ENCODE results near the gene SPECC1L.
A peak's percentile ranks its signal among the peaks of the same experiment; 100 is the strongest.
"Not testable (repeated sequence)": the region's sequence is repeated elsewhere in the genome, so short reads cannot be mapped to it uniquely, and the experiment has no call there.

Gene SPECC1L, protein sequence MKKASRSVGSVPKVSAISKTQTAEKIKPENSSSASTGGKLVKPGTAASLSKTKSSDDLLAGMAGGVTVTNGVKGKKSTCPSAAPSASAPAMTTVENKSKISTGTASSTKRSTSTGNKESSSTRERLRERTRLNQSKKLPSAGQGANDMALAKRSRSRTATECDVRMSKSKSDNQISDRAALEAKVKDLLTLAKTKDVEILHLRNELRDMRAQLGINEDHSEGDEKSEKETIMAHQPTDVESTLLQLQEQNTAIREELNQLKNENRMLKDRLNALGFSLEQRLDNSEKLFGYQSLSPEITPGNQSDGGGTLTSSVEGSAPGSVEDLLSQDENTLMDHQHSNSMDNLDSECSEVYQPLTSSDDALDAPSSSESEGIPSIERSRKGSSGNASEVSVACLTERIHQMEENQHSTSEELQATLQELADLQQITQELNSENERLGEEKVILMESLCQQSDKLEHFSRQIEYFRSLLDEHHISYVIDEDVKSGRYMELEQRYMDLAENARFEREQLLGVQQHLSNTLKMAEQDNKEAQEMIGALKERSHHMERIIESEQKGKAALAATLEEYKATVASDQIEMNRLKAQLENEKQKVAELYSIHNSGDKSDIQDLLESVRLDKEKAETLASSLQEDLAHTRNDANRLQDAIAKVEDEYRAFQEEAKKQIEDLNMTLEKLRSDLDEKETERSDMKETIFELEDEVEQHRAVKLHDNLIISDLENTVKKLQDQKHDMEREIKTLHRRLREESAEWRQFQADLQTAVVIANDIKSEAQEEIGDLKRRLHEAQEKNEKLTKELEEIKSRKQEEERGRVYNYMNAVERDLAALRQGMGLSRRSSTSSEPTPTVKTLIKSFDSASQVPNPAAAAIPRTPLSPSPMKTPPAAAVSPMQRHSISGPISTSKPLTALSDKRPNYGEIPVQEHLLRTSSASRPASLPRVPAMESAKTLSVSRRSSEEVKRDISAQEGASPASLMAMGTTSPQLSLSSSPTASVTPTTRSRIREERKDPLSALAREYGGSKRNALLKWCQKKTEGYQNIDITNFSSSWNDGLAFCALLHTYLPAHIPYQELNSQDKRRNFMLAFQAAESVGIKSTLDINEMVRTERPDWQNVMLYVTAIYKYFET

GRCh38 chr22:24270556-24271385 is at the start of gene SPECC1L:
Gene SPECC1L (plus strand): TSS chr22:24270831. CDS start chr22:24302232, 31,401 bp downstream.
- H3K4me3 ChIP-seq: peak within 1 kb of the TSS; percentile 71 to 97 (median 90)
- peak within 1 kb of the TSS; percentile 9 to 97 (median 93) for H3K27ac ChIP-seq

- Histone ChIP-seq H3K4me3 (no peak overlapping the region), H3K27ac (no peak overlapping the region)
These were observed 46.2 kb upstream of the SPECC1L start for GRCh38 chr22:24224468-24224867.

DNA sequence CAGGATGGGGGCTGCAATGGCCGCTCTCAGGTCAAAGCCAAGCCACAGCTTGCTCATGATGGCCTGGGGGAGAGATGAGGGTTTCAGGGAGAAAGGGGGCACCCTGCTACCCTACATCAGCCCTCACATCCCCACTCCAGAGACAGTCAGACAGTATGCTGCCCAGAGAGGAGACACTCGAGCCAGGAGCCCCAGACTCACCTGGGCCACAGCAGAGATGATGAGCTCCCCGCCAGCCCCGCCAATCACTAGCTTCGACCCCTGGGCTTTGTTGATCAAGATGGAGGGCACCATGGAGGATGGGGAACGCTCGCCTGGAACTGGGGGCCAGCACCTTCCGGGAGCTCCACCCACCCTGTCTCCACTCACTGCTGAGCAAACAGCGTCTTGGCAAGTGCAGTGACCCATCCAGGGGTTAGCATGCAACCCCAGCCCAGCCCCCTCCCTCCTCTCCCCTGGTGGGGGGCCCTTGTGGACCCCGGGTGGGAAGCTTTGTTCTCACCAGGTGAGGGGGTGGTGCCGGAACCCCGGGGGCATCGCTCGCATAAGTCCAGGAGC is 45.5 kb upstream of the SPECC1L start:
- no peak overlapping the region for H3K27ac ChIP-seq
- no peak overlapping the region for H3K4me3 ChIP-seq

DNA sequence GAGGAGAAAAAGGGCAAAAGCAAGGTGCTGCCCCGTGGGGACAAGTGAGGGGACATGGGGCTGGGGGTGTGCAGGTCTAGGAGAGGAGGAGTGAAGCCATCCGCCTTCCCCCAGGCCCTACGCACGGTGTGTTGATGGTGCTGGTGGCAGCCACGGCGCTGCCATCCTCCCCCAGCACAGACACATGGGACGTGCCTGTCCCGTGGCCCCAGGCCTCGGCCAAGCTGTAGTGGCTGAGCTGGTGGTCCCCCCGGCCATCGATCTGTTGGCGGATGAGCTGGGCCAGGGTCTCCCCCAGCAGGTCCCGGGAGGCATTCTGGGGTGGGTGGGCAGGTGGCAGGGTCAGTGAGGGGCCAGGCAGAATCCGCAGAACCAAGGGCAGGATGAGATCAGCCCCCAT is 44.7 kb upstream of the SPECC1L start:
- H3K4me3 ChIP-seq: no peak overlapping the region

DNA sequence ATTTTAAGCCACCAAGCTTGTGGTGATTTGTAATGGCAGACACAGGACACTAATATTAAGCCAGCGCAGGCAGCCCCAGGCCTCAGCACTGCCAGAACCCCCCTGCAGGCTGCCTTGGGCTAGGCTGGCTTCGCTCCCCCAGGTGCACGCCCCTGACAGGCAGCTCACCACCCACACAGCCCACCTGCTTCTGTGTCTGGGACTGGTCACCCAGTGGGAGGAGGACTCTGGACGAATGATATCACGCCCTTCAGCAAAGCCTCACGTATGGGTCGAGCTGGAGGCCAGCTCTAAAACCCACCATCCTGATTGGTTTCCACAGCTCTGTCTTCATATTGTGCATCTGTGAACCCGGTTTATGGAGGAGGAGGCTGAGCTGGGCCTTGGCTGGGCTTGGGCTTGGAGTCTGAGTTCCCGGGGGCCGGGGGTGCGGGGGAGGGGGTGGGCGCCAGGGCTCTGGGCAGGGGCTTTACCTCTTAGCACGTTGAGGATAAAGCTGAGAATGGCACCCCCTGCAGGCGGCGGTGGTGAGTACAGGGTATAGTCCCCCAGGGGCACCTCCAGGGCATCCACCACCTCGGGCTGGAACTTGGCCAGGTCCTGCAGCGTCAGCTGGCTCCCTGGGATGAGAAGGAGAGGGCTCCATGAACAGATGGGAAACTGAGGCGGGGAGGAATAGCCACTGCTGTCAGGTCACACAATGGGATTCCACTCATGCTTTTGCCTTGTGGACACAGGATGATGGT is 39.5 kb upstream of the SPECC1L start:
- Histone ChIP-seq H3K4me3 (no peak overlapping the region), H3K27ac (peak overlapping the region in 1 of 21 experiments; percentile 21)

More for the DNA sequence above, 44.7 kb upstream of the SPECC1L start:
- H3K27ac ChIP-seq: no peak overlapping the region

DNA sequence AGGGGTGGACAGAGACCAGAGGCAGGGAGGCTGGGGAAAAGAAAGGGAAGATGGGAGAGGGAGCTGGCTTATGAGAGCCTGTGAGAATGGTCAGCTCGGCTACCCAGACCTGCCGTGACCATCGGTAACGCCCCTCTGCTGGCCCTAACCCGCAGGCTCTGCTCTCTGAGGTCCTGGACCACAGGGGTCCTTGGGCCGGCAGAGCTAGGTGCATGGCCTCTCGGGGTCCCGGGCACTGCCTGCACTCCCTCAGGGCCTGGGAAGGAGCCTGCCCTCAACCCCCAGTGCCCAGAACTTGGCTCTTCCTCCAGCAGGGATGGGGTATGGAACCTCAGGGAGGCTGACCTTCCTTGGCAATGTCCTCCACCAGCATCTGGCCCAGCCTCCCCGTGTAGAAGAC is 38.9 kb upstream of the SPECC1L start:
- Histone ChIP-seq H3K27ac (peak overlapping the region in 1 of 21 experiments; percentile 21), H3K4me3 (no peak overlapping the region)

GRCh38 chr22:24232124-24232523 is 38.5 kb upstream of the SPECC1L start:
- Histone ChIP-seq H3K4me3 (no peak overlapping the region), H3K27ac (peak overlapping the region in 1 of 21 experiments; percentile 21)

DNA sequence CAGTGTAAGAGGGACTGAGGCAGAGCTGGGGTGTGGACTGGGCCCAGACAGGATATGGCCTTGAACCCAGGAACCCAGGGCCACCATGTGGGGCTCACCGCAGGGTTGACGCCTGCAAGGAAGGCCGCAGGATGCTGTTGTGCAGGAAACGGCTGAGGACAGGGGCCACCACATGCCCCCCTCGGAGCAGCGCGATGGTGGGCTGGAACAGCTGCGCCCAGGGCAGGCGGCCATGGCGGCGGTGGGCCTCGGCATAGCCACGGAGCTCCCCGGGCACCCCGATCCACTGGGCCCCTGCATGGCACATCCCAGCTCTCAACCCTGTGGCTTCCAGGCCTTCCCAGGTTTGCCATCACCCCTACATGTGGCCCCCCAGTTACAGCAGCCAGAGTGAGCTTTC is 37.9 kb upstream of the SPECC1L start:
- Histone ChIP-seq H3K4me3 (no peak overlapping the region), H3K27ac (no peak overlapping the region)

- Histone ChIP-seq H3K27ac (no peak overlapping the region), H3K4me3 (no peak overlapping the region)
These were observed 37.4 kb upstream of the SPECC1L start for GRCh38 chr22:24233235-24233634.

DNA sequence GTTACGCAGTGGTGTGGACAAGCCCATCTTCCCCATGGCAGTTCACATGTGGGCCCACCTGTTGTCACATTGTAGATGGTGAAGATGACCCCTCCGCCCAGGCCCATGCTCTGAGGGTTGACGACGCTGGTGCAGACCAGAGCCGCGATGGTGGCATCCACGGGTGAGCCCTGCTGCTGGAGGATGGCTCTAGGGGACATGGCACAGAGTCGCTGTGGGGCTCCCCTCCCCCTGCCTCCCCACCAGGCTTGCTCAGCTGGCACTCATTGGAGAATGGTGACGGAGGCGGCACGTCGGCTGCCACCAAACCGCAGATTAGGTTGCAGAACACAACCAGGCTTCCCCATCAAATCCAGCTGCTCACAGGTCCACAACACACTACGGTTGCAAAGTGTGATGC is 36.8 kb upstream of the SPECC1L start:
- Histone ChIP-seq H3K4me3 (no peak overlapping the region), H3K27ac (no peak overlapping the region)

DNA sequence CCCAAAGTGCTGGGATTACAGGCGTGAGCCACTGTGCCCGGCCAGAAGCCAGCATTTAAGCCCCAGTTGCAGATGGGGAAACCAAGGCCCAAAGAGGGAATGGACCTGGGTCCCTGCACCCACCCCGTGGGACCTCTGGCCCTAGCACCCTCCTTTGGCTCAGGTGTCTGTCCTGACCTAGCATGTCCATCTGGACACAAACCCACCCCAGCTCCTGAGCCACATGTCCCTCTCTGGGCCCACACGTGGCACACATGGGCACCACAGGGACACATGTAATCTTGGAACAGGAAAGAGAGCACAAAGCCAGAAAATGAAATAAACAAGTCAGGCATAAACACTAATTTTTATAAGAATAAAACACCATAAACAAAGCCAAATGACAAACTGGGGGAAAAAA is 35.3 kb upstream of the SPECC1L start:
- Histone ChIP-seq H3K27ac (peak overlapping the region in 1 of 21 experiments; percentile 38), H3K4me3 (no peak overlapping the region)

DNA sequence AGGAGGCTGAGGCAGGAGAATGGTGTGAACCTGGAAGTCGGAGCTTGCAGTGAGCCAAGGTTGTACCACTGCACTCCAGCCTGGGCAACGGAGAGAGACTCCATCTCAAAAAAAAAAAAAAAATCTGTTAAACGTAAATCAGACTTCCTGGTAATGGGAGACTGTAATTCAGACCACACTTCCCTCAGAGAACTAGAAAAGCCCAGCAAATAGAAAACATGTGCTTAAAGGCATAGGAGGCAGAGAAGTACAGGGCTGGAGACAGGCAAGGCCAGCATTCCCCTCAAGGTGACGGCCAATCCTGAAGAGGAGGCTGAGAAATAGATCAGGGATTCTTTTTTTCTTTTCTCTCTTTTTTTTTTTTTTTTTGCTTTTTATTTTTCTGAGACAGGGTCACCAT is 34.0 kb upstream of the SPECC1L start:
- Histone ChIP-seq H3K4me3 (no peak overlapping the region), H3K27ac (peak overlapping the region in 3 of 21 experiments; percentile 33 to 54 (median 35))

- H3K4me3 ChIP-seq, H3K27ac ChIP-seq: not testable (repeated sequence)
These were observed 32.4 kb upstream of the SPECC1L start for GRCh38 chr22:24238101-24238694.

GRCh38 chr22:24240381-24240780 is 30.2 kb upstream of the SPECC1L start:
- Histone ChIP-seq H3K27ac (peak overlapping the region in 1 of 21 experiments; percentile 30), H3K4me3 (no peak overlapping the region)

- peak overlapping the region in 2 of 21 experiments; percentile 30 to 56 for H3K27ac ChIP-seq
- H3K4me3 ChIP-seq: not testable (repeated sequence)
These were observed 29.5 kb upstream of the SPECC1L start for GRCh38 chr22:24240985-24241692.

GRCh38 chr22:24243417-24243816 is 27.2 kb upstream of the SPECC1L start:
- Histone ChIP-seq H3K4me3 (peak overlapping the region in 1 of 7 experiments; percentile 15), H3K27ac (peak overlapping the region in 16 of 21 experiments; percentile 7 to 90 (median 64))

DNA sequence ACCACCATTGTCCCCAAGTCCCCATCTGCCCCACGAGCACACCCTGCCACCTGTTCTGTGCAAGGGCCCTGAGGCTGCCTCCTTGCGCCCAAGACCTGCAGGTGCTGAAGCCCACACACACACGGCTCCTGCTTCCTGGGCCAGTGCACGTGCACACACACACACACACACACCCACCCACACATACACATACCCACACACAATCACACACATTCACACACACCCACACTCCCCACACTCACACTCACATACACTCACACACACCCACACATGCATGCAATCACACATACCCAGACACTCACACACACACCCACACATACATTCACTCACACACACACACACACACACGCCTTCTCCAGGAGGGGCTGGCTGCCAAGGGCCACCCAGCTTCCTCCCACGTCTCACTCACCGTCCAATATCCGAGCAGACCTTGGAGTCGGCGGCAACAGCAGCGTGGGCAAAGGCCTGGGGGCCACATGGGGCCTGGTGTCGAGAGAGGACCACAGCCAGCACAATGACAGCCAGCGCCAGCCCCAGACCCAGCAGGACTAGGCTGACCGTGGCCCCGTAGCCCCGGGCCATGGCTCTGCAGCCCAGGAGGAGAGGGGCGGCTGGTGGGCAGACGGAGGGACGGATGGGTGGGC is 26.4 kb upstream of the SPECC1L start:
- Histone ChIP-seq H3K4me3 (peak overlapping the region in 4 of 7 experiments; percentile 3 to 15 (median 12)), H3K27ac (peak overlapping the region in 19 of 21 experiments; percentile 27 to 90 (median 66))
